Measurements from ENCODE around the gene KLF15. TPM values are rescaled to one million over a fixed set of nuclear protein-coding genes. Genes with fewer than 3 reads are reported as not detected.

The KLF15 gene
- total RNA-seq, 1 experiment from 2014 or later = 3.3 TPM

GRCh38 chr3:126343649-126344035 is 13.6 kb downstream of the KLF15 start (continued):
- no peak for TF ChIP-seq ATF3 (IDR thresholded peaks at IDR 0.05)
- no peak for TF ChIP-seq CEBPB (IDR thresholded peaks at IDR 0.05; ENCODE audit: low read depth)
- TF ChIP-seq EZH2phosphoT487 (IDR thresholded peaks at IDR 0.05; ENCODE audit: borderline replicate concordance) = no peak
- no peak for TF ChIP-seq YY1 (IDR thresholded peaks at IDR 0.05; ENCODE audit: extremely low read depth, insufficient replicate concordance, low read depth, low read length)
- no peak for TF ChIP-seq ELF1 (IDR thresholded peaks at IDR 0.05; ENCODE audit: borderline replicate concordance, low read depth)
- TF ChIP-seq POLR2A (IDR thresholded peaks at IDR 0.05; ENCODE audit: borderline replicate concordance, extremely low read depth, insufficient read depth, insufficient read length) = no peak
- TF ChIP-seq ZFX (IDR thresholded peaks at IDR 0.05) = no peak
- no peak for TF ChIP-seq EGR1 (IDR thresholded peaks at IDR 0.05; ENCODE audit: low read depth)
- TF ChIP-seq, protein P1, sequence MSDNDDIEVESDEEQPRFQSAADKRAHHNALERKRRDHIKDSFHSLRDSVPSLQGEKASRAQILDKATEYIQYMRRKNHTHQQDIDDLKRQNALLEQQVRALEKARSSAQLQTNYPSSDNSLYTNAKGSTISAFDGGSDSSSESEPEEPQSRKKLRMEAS (IDR thresholded peaks at IDR 0.05) = no peak
- no peak for TF ChIP-seq SP1 (IDR thresholded peaks at IDR 0.05; ENCODE audit: low read depth)

- Histone ChIP-seq H4K20me1 (ENCODE audit: insufficient read depth) (no peaks in the 10 kb centered on the region), H3K27me3 (ENCODE audit: insufficient read depth, low read length) (peaks cover 9% of the 10 kb centered on the region), H3K79me2 (ENCODE audit: insufficient read depth, low read length) (no peaks in the 10 kb centered on the region), H3K9ac (ENCODE audit: low read length) (no peak overlapping the region), H3K36me3 (ENCODE audit: control insufficient read depth in 1 of 2, insufficient read depth in 2 of 2, low read length in 2 of 2) (no peaks in the 10 kb centered on the region), H3K4me3 (replicated peaks in 1 of 2; ENCODE audit: low read depth in 1 of 2, low read length in 2 of 2) (no peak overlapping the region), H3K4me2 (ENCODE audit: low read length) (no peak overlapping the region), H3K9me2 (ENCODE audit: insufficient read depth) (no peaks in the 10 kb centered on the region), H3K9me3 (ENCODE audit: control insufficient read depth in 1 of 2, insufficient read depth in 1 of 2, low read depth in 1 of 2, low read length in 2 of 2) (no peaks in the 10 kb centered on the region), H3K4me1 (ENCODE audit: control insufficient read depth in 1 of 2, insufficient read depth in 2 of 2, low read length in 2 of 2) (no peaks in the 10 kb centered on the region), H2AFZ (ENCODE audit: low read depth, low read length, poor library complexity, severe bottlenecking) (no peak overlapping the region), H3K27ac (ENCODE audit: low read depth, low read length) (no peak overlapping the region)
- ATAC-seq (peak; percentile 47), DNase-seq (ENCODE audit: low read depth, low spot score) (no peak)
- intact Hi-C loops (cut with micrococcal nuclease) = no loop called here
- RAD21 ChIA-PET (ENCODE audit: low non-redundant PET in 1 of 2, low total read pairs in 2 of 2, uncharacterized antibody in 2 of 2, unreplicated experiment in 2 of 2) = no interaction called here
- CTCF ChIA-PET = no interaction called here
- POLR2A ChIA-PET = no interaction called here
- no peak for TF ChIP-seq SIN3A (IDR thresholded peaks at IDR 0.05; ENCODE audit: low read depth)
- TF ChIP-seq, protein P2, sequence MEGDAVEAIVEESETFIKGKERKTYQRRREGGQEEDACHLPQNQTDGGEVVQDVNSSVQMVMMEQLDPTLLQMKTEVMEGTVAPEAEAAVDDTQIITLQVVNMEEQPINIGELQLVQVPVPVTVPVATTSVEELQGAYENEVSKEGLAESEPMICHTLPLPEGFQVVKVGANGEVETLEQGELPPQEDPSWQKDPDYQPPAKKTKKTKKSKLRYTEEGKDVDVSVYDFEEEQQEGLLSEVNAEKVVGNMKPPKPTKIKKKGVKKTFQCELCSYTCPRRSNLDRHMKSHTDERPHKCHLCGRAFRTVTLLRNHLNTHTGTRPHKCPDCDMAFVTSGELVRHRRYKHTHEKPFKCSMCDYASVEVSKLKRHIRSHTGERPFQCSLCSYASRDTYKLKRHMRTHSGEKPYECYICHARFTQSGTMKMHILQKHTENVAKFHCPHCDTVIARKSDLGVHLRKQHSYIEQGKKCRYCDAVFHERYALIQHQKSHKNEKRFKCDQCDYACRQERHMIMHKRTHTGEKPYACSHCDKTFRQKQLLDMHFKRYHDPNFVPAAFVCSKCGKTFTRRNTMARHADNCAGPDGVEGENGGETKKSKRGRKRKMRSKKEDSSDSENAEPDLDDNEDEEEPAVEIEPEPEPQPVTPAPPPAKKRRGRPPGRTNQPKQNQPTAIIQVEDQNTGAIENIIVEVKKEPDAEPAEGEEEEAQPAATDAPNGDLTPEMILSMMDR (IDR thresholded peaks at IDR 0.05 in 2 of 3, conservative IDR thresholded peaks at IDR 0.05 in 1 of 3; ENCODE audit: borderline replicate concordance in 1 of 3, insufficient read depth in 1 of 3, low read depth in 2 of 3, low read length in 2 of 3) = 0 out of 6 replicates have a peak, but pooled peaks of 1 of the 3 experiments have one; percentile 5
- BruUV-seq (replicated peaks) = no TSS peak
These were observed 14.1 kb downstream of the KLF15 start for GRCh38 chr3:126342991-126343648.

Data from HCT116 (cell line).